Neural cell (in vitro differentiated cells): ENCODE measurements around the gene SLAMF7. TPM values are rescaled to one million over a fixed set of nuclear protein-coding genes. Genes with fewer than 3 reads are reported as not detected.

Experiments used
- H2AFZ ChIP-seq: fragments of 200-600, 300-800 bp; sonication (generic), shearing (Covaris generic); 2 replicates; pipeline ENCODE4 v1.6.0; 2014; ENCODE audit warnings: low read depth, mild to moderate bottlenecking, antibody characterized with exemption, low read length, moderate library complexity
- H3F3A ChIP-seq: fragments of 200-600 bp; shearing (Covaris generic); 2 replicates; pipeline ENCODE4 v1.6.1; 2016; ENCODE audit warnings: mild to moderate bottlenecking, moderate library complexity, mixed read lengths, antibody characterized with exemption, low read length; ENCODE audit not compliant: insufficient read depth, poor library complexity, severe bottlenecking
- H3K27ac ChIP-seq: fragments of 200-600, 300-800 bp; sonication (generic), shearing (Covaris generic); 2 replicates; pipeline ENCODE4 v1.5.1; 2014; ENCODE audit warnings: mild to moderate bottlenecking, low read length, moderate library complexity
- H3K27me3 ChIP-seq: fragments of 300-800, 200-600 bp; sonication (generic), shearing (Covaris generic); 2 replicates; pipeline ENCODE4 v1.6.0; 2014; ENCODE audit warnings: mild to moderate bottlenecking, low read depth, low read length, moderate library complexity; ENCODE audit not compliant: insufficient read depth
- H3K36me3 ChIP-seq: fragments of 300-800, 200-600 bp; sonication (generic), shearing (Covaris generic); 2 replicates; pipeline ENCODE4 v1.5.1; 2014; ENCODE audit warnings: mild to moderate bottlenecking, antibody characterized with exemption, low read length, moderate library complexity; ENCODE audit not compliant: insufficient read depth
- H3K4me2 ChIP-seq: fragments of 300-800, 200-600 bp; sonication (generic), shearing (Covaris generic); 2 replicates; pipeline ENCODE4 v1.6.0; 2014; ENCODE audit warnings: mild to moderate bottlenecking, low read length
- H3K4me3 ChIP-seq: fragments of 300-800, 200-600 bp; sonication (generic), shearing (Covaris generic); 2 replicates; pipeline ENCODE4 v1.5.1; 2014; ENCODE audit warnings: mild to moderate bottlenecking, low read length, moderate library complexity
- H3K79me2 ChIP-seq: fragments of 200-600 bp; shearing (Covaris generic); replicated peaks from 2 replicates; pipeline ENCODE4 v1.6.0; 2014; ENCODE audit warnings: mild to moderate bottlenecking, low read length, moderate library complexity; ENCODE audit not compliant: insufficient read depth
- H3K9ac ChIP-seq: fragments of 300-800, 200-600 bp; sonication (generic), shearing (Covaris generic); 2 replicates; pipeline ENCODE4 v1.6.1; 2016; ENCODE audit warnings: mild to moderate bottlenecking, low read length, mixed read lengths
- H3K9me2 ChIP-seq: fragments of 200-600 bp; shearing (Covaris generic); 2 replicates; pipeline ENCODE4 v1.6.1; 2016; ENCODE audit warnings: mild to moderate bottlenecking, low read length, mixed read lengths; ENCODE audit not compliant: insufficient read depth
- H3K9me3 ChIP-seq: fragments of 200-600, 300-800 bp; sonication (generic), shearing (Covaris generic); 2 replicates; pipeline ENCODE4 v1.6.1; 2016; ENCODE audit warnings: mild to moderate bottlenecking, mixed run types, low read length, moderate library complexity, mixed read lengths
- H4K20me1 ChIP-seq: fragments of 200-600 bp; shearing (Covaris generic); 2 replicates; pipeline ENCODE4 v1.6.1; 2016; ENCODE audit warnings: mild to moderate bottlenecking, mixed run types; ENCODE audit not compliant: insufficient read depth
- CTCF ChIP-seq: fragments of 450-650 bp; IDR thresholded peaks from 2 replicates; pipeline ENCODE4 v1.5.1; 2014; ENCODE audit warnings: antibody characterized with exemption, mild to moderate bottlenecking, moderate library complexity; ENCODE audit not compliant: poor library complexity, severe bottlenecking
- EP300 ChIP-seq: fragments of 450-650 bp; conservative IDR thresholded peaks from 2 replicates; pipeline ENCODE4 v1.6.1; 2014; ENCODE audit warnings: antibody characterized with exemption, mild to moderate bottlenecking, moderate library complexity; ENCODE audit not compliant: poor library complexity, severe bottlenecking
- EZH2 ChIP-seq: fragments of 200-600, 300-800 bp; shearing (Covaris generic), sonication (generic); IDR thresholded peaks from 2 replicates; pipeline ENCODE4 v1.6.1; 2014; ENCODE audit warnings: antibody characterized with exemption, low read length, borderline replicate concordance, mild to moderate bottlenecking; ENCODE audit not compliant: insufficient read depth, poor library complexity, severe bottlenecking
- MXI1 ChIP-seq: fragments of 450-650 bp; conservative IDR thresholded peaks from 2 replicates; pipeline ENCODE4 v1.6.1; 2014; ENCODE audit warnings: antibody characterized with exemption, mild to moderate bottlenecking; ENCODE audit not compliant: poor library complexity, severe bottlenecking
- POLR2AphosphoS5 ChIP-seq: IDR thresholded peaks from 2 replicates; pipeline ENCODE4 v1.6.1; 2012
- RAD21 ChIP-seq: fragments of 450-650 bp; conservative IDR thresholded peaks from 2 replicates; pipeline ENCODE4 v1.6.1; 2014; ENCODE audit warnings: antibody characterized with exemption, mild to moderate bottlenecking, moderate library complexity
- REST ChIP-seq: IDR thresholded peaks from 2 replicates; pipeline ENCODE4 v1.6.1; 2012; ENCODE audit warnings: borderline replicate concordance
- SMC3 ChIP-seq: fragments of 450-650 bp; conservative IDR thresholded peaks from 2 replicates; pipeline ENCODE4 v1.6.1; 2014; ENCODE audit warnings: antibody characterized with exemption, mild to moderate bottlenecking, moderate library complexity; ENCODE audit not compliant: poor library complexity
- TAF1 ChIP-seq: IDR thresholded peaks from 2 replicates; pipeline ENCODE4 v1.6.1; 2012; ENCODE audit warnings: low read depth
- polyA plus RNA-seq: library from polyadenylated mRNA; depleted of rRNA; stranded (reverse); fragments of >200 nt; gene quantifications from 2 replicates; pipeline ENCODE4 v1.2.3, GENCODE V29; 2014

Gene SLAMF7
- polyA plus RNA-seq, 1 donor from 2014 or later = not detected

- Histone ChIP-seq H3K27me3 (no peaks in the 10 kb centered on the region), H3K4me3 (no peak overlapping the region)
Observed at GRCh38 chr1:160800645-160801408, 61.8 kb downstream of the SLAMF7 start.

GRCh38 chr1:160801836-160802580 is 63.0 kb downstream of the SLAMF7 start:
- Histone ChIP-seq H3K9me2 (no peaks in the 10 kb centered on the region), H3K27ac (no peak overlapping the region), H3K9me3 (no peaks in the 10 kb centered on the region), H3K27me3 (no peaks in the 10 kb centered on the region), H3K9ac (no peak overlapping the region), H3K4me2 (no peak overlapping the region), H3K79me2 (no peaks in the 10 kb centered on the region), H2AFZ (no peak overlapping the region), H3K36me3 (no peaks in the 10 kb centered on the region), H3F3A (no peaks in the 10 kb centered on the region), H4K20me1 (no peaks in the 10 kb centered on the region), H3K4me3 (no peak overlapping the region)
- TF ChIP-seq EZH2 = no peak
- TF ChIP-seq POLR2AphosphoS5 = no peak
- TF ChIP-seq TAF1 = no peak
- TF ChIP-seq EP300 = no peak
- TF ChIP-seq MXI1 = no peak
- no peak for TF ChIP-seq RAD21
- no peak for TF ChIP-seq REST
- TF ChIP-seq CTCF = no peak
- no peak for TF ChIP-seq SMC3

More at GRCh38 chr1:160800645-160801408, 61.8 kb downstream of the SLAMF7 start:
- no peak overlapping the region for H3K27ac ChIP-seq
- H3K4me2 ChIP-seq = no peak overlapping the region
- H3K79me2 ChIP-seq = no peaks in the 10 kb centered on the region
- H3K9me2 ChIP-seq = no peaks in the 10 kb centered on the region
- no peaks in the 10 kb centered on the region for H3K36me3 ChIP-seq
- H3F3A ChIP-seq = no peaks in the 10 kb centered on the region
- H2AFZ ChIP-seq = no peak overlapping the region
- H3K9ac ChIP-seq = no peak overlapping the region
- TF ChIP-seq MXI1 (no peak), CTCF (no peak), SMC3 (no peak), RAD21 (no peak), TAF1 (no peak), POLR2AphosphoS5 (no peak), EZH2 (no peak)
- no peaks in the 10 kb centered on the region for H3K9me3 ChIP-seq
- H4K20me1 ChIP-seq = no peaks in the 10 kb centered on the region
